Epidermal melanocyte (primary cell): ENCODE results near the gene ESR1.
"Not testable (repeated sequence)": the region's sequence is repeated elsewhere in the genome, so short reads cannot be mapped to it uniquely, and the experiment has no call there.

Experiments used
- DNase-seq: peaks from one replicate; pipeline ENCODE4 v3.0.0; 2011; ENCODE audit warnings: low spot score; ENCODE audit not compliant: insufficient read length

The ESR1 gene

DNA sequence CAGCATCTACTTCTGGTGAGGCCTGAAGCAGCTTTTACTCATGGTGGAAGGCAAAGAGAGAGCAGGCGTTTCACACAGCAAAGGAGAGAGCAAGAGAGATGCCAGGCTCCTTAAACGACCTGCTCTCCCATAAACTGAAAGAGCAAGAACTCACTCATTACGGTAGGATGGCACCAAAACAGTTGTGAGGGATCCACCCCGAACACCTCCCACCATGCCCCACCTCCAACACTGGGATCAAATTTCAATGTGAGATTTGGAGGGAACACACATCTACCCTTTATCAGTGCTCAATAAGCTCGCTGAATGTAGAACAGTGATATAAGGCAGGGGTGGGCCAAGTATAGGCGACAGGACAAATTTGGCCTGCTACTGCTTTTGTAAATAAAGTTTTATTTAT, 244.6 kb downstream of the ESR1 start:
- DNase-seq: no peak

DNA sequence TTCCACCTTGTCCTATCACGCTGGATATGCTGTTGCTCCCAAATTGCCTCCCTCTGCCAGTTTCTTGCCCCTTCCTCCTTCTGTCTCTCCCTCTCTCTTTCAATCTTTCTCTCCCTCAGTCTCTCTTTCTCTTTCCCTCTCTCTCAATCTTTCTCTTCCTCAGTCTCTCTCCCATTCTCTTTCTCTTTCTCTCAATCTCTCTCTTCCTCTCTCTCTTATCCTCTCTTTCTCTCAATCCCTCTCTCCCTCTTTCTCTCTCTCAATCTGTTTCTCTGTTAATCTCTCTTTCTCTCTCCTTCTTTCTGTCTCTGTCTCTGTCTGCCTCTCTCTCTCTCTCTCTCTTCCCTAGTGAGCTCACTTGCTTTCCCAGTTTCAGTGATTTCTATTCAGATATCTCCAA, 245.8 kb downstream of the ESR1 start:
- no peak for DNase-seq

DNA sequence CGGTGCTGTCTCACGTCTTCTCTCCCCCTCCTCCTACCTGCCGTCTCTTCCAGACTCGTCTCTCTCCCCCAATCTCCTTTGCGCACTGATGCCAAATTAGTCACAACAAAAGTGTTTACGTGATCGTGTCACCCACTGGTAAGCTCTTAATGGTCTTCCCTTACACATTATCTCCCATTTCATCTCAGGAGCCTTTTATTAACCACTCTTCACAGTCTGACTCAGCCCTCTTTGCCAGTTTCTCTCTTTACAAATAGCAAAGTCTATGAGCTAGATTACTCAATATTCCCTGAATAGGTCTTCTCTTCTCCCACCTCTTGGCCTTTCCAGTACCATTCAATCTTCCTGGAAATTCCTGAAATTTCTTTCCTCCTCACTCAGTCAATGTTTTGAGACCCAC, 247.0 kb downstream of the ESR1 start:
- no peak for DNase-seq

DNA sequence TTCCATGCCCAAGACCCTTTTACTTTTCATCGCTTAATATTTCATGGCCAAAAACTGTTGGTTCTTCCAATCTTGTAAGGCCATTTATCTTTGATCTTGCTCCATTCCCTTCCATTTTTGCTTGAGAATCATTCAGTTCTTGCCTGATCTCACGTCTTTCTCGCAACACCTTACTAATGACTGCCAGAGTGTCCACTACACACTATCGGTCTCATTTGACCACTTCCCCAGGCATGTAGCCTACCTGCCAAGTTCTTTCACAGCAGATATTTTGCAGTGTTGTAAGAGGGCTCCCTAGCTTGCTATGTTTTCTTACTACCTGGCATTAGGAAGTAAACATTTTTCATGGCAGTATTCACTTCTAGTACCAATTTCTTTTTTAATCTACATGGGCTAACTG, 248.0 kb downstream of the ESR1 start:
- no peak for DNase-seq

DNA sequence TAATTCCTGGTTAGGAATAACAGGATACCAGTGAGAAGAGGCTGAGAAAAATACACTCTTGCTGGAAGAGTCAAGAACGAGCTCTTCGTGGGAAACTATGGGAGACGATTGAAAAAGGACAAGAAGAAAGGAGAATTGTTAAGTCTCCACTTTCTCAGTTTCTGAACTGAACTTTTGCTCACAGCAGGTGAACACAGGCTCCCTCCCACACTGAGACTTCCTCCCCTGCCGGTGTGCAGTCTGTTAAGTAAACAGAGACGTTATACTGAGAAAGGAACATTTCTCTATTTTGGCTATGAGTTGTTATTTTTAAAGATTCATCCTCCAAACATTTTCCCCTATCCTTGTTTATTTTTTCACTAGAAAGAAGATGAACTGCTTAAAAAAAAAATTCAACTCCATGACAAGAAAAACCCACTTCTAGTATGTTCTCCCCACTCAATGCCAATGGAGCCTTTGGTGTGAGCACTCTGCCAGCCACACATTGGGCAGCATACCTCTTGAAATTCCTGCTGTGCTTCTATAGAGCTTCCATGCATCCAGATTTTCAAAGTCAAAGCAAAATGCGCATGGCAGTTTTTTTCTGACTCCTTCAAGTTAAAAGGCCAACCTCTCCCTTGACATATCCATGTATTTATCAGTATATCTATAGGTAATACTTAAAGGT, 250.5 kb downstream of the ESR1 start:
- DNase-seq: no peak

DNA sequence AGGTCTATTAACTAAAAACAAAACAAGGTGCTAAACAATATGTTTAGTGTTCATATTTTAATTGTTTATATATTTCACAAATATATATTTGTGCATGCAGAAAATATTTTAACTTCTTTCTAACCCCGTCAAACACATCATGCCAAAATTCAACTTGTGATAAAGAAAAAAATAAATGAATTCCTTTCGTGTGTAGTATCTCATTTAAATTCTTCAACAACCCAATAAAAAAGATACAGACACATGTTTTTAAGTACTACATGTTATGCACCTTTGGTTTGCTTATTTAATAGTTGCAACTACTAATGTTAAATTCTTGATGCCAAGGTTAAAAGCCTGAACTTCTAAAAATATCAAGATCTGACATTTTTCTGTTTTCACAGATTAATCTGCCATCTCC, 252.4 kb downstream of the ESR1 start:
- no peak for DNase-seq

DNA sequence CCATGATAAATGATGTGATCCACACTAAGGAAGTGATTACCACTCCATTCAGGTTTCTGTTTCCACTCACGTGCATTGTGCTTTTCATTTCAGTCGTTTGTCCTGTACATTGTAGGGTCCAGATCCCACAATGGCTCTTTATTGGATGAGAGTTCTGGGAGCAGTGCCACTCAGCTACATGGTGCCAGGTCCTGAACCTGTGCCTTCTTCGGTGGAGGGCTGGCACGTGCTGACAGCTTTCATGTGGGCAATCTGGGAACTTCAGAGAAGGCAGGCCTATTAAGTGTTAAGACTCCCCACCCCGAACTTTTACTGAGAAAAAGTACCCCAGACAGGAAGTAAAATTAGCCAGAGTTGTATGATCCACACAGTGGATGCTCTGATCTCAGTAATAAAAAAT, 255.0 kb downstream of the ESR1 start:
- no peak for DNase-seq

DNA sequence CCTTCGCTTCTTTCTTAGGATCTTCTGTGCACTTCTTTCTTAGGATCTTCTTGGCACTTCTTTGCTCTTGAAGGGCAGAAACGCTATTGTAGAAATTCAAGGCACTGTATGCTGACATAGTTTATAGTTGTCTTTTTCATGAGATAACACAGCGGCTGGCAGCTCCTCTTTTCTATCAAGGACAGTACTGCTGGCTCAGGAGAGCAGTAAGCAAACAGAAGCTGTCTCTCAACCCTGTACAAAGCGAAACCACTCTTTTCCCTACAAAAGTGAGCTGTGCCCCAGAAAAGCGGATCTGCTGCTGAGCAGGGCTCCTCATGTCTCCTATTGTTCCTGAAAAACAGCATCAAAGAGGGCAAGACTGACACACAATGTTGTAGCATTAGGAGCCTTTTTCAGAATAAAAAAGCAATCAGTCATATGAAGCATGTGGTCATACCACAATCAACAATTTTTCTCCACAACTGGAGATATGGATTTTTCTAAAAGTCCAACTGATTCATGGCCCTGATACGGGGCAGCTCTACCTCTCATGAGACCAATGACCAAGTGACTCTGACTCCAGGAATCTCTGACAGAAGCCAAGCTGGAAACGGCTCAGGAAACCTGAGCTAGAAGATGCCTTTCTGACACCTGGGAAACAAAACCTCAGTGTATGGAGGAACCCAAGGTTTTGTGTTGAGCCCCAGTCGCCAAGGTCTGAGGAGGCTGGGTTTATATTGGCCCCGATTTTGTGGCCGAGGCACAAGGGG, 255.9 kb downstream of the ESR1 start:
- DNase-seq: no peak

DNA sequence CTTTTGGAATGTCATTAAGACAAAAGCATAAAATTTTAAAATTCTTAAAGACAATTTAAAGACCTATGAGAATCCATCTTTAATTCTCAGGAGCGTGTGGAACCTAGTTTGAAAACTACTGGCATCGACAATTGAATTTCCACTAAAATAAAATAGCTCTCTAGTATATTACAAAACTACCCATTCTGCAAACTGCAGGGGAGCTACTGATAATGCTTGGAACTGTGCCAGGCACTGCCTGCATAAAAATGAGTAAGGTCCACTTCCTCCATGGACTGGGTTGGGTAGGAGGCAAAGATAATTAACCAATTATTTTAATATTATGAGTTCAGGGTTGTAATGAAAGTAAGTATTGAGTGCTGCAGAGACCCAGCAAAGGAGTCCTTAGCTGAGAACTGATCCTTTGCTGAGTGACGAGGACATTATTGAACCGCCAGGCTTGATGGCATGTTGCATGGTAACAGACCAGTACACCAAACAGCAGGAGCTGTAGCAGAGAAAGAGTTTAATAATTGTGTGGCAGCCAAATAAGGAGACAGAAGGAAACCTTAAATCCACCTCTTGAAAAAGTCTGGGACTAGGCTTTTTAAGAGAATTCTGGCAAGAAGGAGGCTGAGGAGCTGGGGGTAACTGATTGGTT, 261.3 kb downstream of the ESR1 start:
- no peak for DNase-seq

DNA sequence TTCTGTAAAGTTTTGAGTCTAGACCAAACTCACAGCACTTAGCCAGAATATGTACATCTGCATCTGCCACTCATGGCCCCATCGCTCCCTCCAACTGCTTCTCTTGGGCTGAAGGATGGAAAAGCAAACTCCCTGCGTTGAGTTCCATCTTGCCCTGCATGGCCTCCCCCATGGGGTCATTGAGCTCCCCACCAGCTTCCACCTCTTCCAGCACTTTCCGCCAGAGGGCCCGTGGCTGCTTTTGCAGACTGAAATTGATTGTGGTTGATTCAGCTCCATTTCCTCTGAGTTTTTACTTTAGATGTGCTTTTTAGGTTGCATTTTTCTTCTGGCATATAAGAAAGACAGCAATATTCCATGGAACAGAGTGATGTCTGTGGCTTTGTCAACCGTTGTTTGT, 263.1 kb downstream of the ESR1 start:
- no peak for DNase-seq

DNA sequence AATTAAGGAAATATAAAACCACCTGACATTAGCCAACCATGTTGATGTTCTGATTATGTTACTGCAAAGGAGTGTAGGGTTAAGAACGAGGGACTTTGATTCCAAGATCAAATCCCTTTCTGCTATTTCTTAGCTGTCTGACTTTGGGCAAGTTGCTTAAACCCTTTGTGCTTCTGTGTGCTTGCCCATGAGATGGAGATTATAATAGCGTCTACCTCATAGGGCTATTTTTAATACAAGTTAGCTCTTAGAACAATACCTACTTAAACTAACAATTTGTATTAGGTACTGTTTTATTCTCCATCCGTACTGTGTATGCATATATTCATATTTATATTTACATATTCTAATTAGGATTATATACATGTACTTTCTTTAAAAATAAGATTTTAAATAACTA, 263.8 kb downstream of the ESR1 start:
- DNase-seq: no peak

DNA sequence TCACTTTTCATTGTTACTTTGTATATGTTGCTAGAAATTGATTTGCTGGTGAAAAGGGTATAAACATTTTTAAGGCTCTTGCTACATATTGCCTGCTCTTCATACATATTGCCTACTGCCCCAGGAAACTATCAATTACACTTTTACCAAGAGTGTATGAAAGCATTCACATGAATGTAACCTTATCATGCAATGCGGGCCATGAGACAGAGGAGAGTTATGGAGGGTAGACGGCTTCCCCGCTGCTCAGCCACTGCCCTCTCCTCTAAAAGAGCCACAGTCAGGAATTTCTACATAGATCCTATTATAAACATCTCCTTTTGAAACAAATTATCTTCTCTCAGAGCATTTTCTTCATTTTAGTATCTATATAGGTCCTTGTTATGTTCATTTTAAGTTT, 264.4 kb downstream of the ESR1 start:
- DNase-seq: no peak

DNA sequence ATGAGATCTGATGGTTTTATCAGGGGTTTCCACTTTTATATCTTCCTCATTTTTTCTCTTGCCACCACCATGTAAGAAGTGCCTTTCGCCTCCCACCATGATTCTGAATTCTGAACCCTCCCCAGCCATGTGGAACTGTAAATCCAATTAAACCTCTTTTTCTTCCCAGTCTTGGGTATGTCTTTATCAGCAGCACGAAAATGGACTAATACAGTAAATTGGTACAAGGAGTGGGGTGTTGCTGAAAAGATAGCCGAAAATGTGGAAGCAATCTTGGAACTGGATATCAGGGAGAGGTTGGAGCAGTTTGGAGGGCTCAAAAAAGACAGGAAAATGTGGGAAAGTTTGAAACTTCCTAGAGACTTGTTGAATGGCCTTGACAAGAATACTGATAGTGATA, 268.8 kb downstream of the ESR1 start:
- DNase-seq: not testable (repeated sequence)

DNA sequence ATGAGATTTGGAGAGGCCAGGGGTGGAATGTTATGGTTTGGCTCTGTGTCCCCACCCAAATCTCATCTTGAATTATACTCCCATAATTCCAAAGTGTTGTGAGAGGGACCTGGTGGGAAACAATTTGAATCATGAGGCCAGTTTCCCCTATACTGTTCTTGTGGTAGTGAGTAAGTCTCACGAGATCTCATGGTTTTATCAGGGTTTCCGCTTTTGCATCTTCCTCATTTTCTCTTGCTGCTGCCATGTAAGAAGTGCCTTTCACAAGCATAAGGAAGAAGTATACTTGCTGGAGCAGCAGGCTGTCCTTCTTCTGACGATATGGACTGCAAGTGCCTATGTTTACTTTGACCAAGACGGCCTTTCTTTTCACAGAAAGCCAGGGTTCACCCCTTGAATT, 270.5 kb downstream of the ESR1 start:
- DNase-seq: no peak

DNA sequence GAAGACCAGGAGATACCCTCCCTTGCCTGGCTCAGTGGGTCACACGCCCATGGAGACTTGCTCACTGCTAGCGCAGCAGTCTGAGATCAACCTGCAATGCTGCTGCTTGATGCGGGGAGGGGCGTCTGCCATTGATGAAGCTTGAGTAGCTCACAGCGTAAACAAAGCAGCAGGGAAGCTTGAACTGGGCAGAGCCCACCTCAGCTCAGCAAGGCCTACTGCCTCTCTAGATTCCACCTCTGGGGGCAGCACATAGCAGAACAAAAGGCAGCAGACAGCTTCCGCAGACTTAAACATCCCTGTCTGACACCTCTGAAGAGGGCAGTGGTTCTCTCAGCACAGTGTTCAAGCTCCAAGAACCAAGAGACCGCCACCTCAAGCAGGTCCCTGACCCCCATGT, 271.3 kb downstream of the ESR1 start:
- no peak for DNase-seq

DNA sequence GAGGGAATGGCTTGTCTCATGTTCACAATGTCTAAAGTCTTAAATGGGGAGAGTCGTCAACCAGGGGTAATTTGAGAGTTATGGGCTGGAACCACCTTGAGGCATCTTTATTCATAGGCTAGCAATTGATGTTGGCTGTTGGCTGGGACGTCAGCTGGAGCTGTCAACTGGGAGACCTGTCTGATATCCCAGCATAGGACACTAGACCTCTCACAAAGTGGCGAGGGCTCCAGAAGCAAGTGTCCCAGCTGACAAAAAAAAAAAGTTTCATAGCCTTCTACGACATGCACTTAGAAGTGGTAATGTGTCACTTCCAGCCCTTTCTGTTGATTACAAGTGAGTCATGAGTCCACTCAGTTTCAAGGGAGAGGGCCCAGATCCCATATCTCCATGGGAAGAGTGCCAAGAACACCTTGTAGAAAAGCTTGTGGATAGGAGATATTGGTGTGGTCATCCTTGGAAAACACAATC, 278.0 kb downstream of the ESR1 start:
- no peak for DNase-seq

DNA sequence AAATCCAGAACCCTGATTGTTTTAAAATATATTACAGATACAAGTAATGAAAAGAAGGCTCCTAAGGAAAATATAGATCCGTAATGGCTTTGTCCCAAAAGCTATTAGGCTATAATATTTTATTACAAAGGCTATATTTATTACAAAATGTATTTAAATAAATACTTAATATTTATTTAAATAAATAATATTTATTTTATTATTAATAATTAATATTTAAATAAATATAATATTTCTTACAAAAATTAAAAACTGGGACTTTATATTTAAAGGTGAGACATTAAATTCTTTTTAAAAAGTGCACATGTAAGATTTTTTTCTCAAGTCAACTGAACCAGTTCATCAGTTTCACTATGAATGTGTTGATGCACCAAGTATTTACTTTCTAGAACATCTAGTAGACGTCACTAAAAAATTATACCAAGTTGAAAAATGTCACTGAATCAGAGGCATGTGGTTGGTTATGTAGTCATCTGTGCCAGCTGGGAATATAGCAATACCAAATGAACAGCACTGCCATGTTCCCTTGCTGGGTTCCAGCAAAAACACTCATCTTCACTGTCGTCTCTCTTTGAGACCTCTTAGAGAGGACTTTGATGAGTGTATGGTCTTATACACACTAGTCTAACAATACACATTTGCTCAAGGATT, 278.9 kb downstream of the ESR1 start:
- no peak for DNase-seq

DNA sequence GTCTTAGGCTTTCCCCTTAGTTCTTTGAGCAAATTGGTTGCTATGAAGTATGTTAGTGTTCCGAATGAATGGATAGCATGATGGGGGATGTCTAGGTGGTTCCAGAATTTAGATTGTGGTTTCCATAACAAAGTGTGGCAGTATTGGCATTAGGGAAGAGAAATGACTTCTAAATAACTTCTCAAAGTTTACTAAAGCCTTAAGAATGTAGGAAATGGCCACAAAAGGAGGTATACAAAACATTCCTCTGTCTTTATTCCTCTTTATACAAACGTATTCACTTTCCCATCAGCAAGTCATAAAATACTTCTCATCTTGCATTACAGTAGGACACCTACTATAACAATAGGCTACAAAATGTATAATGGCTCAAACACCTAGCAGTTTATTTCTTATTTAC, 279.6 kb downstream of the ESR1 start:
- no peak for DNase-seq

DNA sequence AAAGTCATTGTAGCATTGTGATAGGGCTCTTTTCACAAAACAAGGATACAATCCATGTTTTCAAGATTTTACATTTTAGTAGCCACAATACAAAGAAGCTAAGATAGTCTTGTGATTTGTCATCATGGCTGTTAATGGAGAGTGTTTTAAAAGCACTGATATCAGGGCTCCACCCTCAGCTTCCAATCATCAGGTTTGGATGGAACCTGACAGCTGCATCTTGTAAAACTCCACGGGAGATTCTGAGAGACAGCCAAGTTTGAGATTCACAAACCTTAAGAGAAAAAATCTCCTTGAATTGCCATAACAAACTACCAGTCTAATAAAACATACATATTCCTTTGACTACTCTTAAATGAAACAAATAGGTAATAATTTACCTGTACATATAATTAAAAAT, 280.2 kb downstream of the ESR1 start:
- no peak for DNase-seq

DNA sequence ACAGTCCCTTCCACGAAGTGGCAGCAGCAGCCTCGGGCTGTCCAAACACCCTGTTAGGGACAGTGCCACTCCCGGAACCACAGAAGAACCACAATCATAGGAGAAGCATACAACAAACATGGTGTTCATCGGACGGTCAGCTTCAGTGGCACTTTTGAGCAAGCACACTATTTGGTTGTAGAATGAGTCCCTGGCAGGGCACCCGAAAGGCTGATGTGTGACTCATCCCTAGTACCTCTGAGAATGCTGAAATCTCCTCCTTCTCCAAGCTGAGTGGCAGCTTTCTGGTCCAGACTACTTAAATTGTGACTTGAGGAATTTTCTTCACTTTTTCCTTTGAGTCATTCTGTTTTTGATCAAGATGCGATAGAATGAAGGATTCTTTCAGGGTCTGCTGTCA, 282.5 kb downstream of the ESR1 start:
- no peak for DNase-seq

DNA sequence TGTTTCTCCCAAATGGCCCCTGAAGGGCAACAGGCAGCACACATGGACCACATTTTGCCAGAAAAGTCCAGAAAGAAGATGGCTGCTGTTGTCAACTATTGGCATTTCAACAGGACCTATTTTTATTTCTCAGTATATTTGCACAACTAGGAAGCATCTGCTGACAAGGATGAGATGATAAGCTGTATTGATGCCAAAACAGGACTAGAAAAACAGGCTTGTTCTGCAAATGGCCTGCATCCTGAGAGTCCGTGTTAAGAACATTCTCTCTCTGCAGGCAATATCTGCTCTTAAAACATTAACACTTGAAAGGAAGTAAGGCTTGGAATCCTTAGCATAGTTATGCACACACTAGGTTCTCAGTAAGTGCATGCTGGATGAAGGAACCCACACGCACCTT, 283.7 kb downstream of the ESR1 start:
- no peak for DNase-seq

DNA sequence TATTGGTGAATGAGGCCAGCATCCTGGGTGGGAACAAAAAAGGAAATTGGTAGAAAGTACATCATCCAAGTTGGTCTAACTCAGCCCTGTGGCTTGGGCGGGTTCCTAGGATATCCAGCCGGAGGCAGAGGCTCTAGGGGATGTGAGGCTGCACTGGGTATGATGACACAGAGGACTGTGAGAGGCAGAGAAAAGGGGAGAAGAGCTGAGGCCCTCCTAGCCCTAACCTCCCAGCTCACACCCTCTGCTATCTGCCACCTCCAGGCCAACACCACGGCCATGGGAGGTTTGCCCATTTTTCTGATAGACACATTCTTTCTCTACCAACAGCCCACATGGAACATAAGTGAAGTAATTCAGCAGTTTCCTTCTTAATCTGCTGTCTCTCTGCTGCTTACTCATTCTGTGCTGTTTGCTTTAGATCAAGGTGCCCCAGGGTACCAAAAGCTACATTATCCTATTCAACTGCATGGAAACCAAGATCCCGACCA, 284.4 kb downstream of the ESR1 start:
- no peak for DNase-seq
